HG02884 (cell line): ENCODE data around the gene GALR2.
A peak's percentile ranks its signal among the peaks of the same experiment; 100 is the strongest.

ENCODE experiments used
- ATAC-seq: cut with Tn5 transposase; IDR thresholded peaks from one replicate; pipeline ENCODE4 v1.9.1; 2021; ENCODE audit warnings: mild to moderate bottlenecking, moderate library complexity; ENCODE audit not compliant: unreplicated experiment

Gene GALR2

GRCh38 chr17:76092526-76093413 lies 18.2 kb downstream of the GALR2 start:
- ATAC-seq = no peak

DNA sequence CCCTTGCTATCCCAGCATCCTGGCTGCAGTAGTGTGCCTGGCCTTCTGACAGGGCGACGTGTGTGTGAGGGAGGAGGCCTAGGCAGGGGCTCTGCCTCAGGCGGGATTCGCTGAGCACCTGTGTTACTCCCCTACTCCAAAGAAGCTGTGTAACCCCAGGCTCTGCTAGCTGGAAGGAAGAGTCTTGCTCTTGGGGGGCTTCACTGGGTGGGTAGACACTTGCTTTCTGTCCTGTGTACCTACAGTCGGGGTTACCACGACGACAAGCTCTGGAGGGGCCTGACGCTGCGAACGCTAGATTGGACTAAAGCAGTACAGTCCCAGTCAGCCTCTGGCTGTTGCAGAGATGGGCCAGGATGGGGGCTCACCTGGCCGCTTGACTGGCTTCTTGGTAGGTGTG lies 19.5 kb downstream of the GALR2 start:
- ATAC-seq = no peak

DNA sequence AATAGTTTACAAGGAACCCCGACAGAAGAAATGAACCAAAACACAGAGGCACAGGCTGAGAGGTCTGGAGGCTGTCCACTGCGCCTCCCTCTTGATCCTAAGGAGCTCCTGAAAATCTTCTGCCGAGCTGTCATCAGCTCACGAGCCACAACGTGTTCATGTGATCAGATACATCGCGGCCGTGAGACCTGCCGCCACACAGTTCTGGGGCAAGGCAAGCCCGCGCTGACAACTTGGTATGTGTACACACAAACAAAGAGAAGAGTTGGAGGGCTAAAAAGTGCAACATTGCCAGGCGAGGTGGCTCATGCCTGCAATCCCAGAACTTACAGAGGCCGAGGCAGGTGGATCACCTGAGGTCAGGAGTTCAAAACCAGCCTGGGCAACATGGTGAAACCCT lies 21.4 kb downstream of the GALR2 start:
- no peak for ATAC-seq

GRCh38 chr17:76097716-76098295 lies 23.2 kb downstream of the GALR2 start:
- ATAC-seq = no peak

DNA sequence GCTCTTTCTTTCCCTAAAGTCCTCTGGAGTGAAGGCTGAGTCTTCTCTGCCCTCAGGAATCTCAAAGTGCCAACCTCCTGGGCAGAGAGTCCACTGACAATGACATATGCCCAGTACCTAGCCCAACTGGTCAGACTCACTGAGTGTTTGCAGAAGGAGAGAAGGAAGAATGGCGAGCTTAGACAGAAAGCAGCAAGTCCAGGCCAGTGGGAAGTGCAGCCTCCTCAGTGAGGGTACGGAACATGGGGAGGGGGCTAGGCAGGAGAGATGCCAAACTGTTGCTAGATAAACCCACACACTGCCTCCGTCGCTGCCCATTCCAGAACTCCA lies 28.3 kb downstream of the GALR2 start:
- ATAC-seq = no peak

GRCh38 chr17:76103274-76104139 lies 28.9 kb downstream of the GALR2 start, which contains the start of gene EXOC7:
EXOC7 (minus strand) TSS chr17:76103787; CDS start chr17:76103692, 95 bp downstream.
- ATAC-seq = peak; percentile 55

- no peak for ATAC-seq
Observed at GRCh38 chr17:76104140-76104895, 29.7 kb downstream of the GALR2 start.

DNA sequence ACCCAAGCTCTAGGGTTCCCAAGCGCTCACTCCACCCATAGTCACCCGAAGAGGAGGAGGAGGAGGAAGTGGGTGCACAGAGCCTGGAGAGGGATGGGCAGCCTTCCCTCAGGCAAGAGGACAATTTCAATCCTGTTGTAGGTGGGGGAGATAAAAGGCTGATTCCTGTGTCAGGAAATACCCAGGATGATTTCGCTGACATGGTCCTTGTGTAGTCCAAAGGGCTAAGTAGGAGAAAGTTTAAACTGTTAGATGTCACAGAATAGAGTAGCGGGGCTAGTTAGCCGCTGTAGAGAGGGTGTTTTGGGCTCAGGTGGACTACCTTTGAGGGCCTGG lies 30.3 kb downstream of the GALR2 start:
- no peak for ATAC-seq

GRCh38 chr17:76106703-76107102 lies 32.1 kb downstream of the GALR2 start:
- no peak for ATAC-seq

- ATAC-seq = no peak
Observed at GRCh38 chr17:76107509-76107908, 32.9 kb downstream of the GALR2 start.

DNA sequence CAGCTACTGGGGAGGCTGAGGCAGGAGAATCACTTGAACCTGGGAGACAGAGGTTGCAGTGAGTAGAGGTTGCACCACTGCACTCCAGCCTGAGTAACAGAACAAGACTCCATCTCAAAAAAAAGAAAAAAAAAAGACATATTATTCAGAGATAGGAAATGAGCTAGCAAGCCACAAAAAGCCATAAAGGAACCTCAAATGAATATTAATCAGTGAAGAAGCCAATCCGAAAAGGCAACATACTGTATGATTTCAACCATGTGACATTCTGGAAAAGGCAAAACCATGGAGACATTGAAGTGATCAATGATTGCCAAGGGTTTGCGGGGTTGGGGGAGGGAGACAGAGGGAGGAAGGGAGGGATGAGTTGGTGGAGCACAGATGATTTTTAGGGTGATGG lies 37.4 kb downstream of the GALR2 start:
- ATAC-seq = no peak

DNA sequence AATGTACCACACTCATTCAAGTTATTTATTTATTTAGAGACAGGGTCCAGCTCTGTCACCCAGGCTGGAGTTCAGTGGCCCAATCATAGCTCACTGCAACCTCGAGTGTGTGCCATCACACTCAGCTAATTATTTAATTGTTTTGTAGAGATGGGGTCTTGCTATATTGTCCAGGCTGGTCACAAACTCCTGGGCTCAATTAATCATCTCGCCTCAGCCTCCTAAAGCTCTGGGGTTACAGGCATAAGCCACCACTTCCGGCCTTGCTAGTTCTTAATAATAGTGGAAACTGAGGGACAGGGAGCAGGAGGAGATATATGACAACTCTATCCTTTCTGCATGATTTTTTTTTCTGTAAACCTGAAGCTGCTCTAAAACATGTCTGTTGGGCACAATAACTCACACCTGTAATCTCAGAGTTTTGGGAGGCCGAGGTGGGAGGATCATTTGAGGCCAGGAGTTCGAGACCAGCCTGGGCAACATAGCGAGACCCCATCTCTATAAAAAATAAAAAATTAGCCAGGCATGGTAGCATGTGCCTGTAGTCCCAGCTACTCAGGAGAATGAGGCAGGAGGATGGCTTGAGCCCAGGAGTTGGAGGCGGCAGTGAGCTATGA lies 40.7 kb downstream of the GALR2 start:
- ATAC-seq = no peak

- no peak for ATAC-seq
Observed at GRCh38 chr17:76119409-76120371, 45.1 kb downstream of the GALR2 start.

DNA sequence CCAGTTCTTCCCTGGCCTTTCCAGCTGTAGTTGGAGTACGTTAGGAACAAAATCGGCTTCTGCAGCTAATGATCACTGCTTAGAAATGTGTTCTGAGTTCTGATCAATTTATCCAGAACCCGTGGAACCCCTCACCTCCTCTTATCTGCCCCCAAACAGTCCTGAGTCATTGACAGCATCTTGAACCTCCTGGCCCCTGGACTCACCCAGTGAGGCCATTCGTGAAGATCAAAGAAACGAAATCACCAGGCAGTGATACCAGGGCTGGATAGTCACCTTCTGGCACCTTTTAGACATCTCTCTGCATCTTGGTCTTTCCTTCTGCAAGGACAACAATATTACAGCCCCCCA lies 46.1 kb downstream of the GALR2 start:
- ATAC-seq = no peak

- ATAC-seq = no peak
Observed at GRCh38 chr17:76121932-76122430, 47.4 kb downstream of the GALR2 start.

DNA sequence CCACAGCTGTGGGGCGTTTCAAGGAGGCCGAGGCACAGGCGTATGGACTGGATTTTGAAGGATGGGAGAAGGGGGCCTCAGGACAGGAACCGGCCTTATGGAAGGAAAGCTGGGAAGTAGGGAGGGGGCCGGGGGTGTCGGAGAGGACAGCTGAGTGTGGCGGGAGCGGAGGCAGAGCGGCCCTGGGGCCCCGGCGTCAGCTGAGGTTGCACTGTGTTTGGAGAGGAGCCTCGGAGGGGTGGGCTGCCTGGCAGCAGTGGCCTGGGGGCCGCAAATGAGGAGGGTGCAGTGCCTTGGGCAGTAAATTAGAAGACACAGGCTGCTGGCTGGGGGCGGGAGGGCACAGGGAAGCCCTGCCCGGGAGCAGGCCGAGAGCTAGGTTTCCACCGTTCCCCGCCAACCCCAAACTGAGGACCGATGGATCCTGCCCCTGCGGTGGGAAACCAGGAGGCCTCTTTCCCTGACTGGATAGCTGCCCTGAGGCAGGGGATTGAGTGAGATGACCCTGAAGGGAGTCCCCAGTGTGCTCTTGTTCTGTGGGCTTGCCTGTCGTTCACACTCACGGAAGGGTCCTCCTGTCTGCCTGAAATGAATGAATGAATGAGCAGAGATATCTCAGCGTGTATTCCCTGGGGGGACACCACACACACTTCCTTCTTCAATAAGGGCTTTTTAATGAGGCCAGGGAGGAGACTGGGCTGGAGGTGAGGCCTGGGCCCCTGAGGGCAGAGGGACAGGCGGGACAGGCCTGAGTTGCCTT lies 48.0 kb downstream of the GALR2 start:
- no peak for ATAC-seq

DNA sequence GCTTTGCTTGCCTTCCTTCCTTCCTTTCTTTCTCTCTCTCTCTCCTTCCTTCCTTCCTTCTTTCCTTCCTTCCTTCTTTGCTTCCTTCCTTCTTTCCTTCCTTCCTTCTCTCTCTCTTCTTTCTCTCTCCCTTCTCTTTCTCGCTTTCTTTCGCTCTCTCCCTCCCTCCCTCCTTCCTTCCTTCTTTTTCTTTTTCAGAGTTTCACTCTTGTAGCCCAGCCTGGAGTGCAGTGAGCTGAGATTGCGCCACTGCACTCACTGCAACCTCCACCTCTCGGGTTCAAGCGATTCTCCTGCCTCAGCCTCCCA lies 48.6 kb downstream of the GALR2 start:
- no peak for ATAC-seq

- ATAC-seq = no peak
Observed at GRCh38 chr17:76123749-76124581, 49.4 kb downstream of the GALR2 start.
